Left ventricle myocardium inferior (tissue), 1 donor: ENCODE results near the gene COMMD10. TPM values are rescaled to one million over a fixed set of nuclear protein-coding genes. Genes with fewer than 3 reads are reported as not detected.

Experiments used
- DNase-seq: peaks from one replicate; pipeline ENCODE4 v3.0.0-alpha.2; 2020
- H3K27ac ChIP-seq: fragments of 200-600 bp; replicated peaks from 2 replicates; pipeline ENCODE4 v1.8.0; 2021
- H3K27me3 ChIP-seq: fragments of 200-600 bp; 2 replicates; pipeline ENCODE4 v1.8.0; 2021; ENCODE audit warnings: low read depth
- H3K36me3 ChIP-seq: fragments of 200-600 bp; 2 replicates; pipeline ENCODE4 v1.8.0; 2021
- H3K4me1 ChIP-seq: fragments of 200-600 bp; 2 replicates; pipeline ENCODE4 v1.8.0; 2021
- H3K4me3 ChIP-seq: fragments of 200-600 bp; 2 replicates; pipeline ENCODE4 v1.8.0; 2021; ENCODE audit warnings: mild to moderate bottlenecking, moderate library complexity
- H3K9me3 ChIP-seq: fragments of 200-600 bp; replicated peaks from 2 replicates; pipeline ENCODE4 v1.8.0; 2021
- CTCF ChIP-seq: fragments of 200-600 bp; IDR thresholded peaks from 2 replicates; pipeline ENCODE4 v1.8.0; 2021; ENCODE audit warnings: antibody characterized with exemption, mild to moderate bottlenecking, borderline replicate concordance
- intact Hi-C: fragments of 100-400 bp; cut with micrococcal nuclease; formaldehyde crosslinking; loops from one replicate; pipeline ENCODE4 v1.11.0; 2022
- total RNA-seq: library from RNA; stranded (reverse); fragmentation: NEBNext Ultra II Directional; extraction: Animal tissue kit (Norgen Biotek cat#: 25700); gene quantifications from one replicate; pipeline ENCODE4 v1.2.1, GENCODE V29; 2021
- donor health status: DM: no; HTN: yes; CAD: no; lungs with severe emphysema.

COMMD10 gene
- total RNA-seq, 1 donor from 2014 or later: 39.4 TPM

GRCh38 chr5:116280149-116280803 lies 195.5 kb downstream of the COMMD10 start:
- no peak for TF ChIP-seq CTCF

GRCh38 chr5:116281309-116281708 lies 196.5 kb downstream of the COMMD10 start:
- Histone ChIP-seq H3K4me3 (peak overlapping the region; percentile 25), H3K27me3 (no peaks in the 10 kb centered on the region), H3K36me3 (peaks cover 12% of the 10 kb centered on the region), H3K4me1 (no peaks in the 10 kb centered on the region), H3K9me3 (peaks cover 27% of the 10 kb centered on the region), H3K27ac (peak overlapping the region; percentile 4)
- intact Hi-C loops: no loop called here
- DNase-seq: no peak
- no peak for TF ChIP-seq CTCF

More at GRCh38 chr5:116280149-116280803, 195.5 kb downstream of the COMMD10 start:
- intact Hi-C loops: no loop called here
- H3K4me1 ChIP-seq: no peaks in the 10 kb centered on the region
- H3K27ac ChIP-seq: no peak overlapping the region
- H3K9me3 ChIP-seq: peaks cover 24% of the 10 kb centered on the region
- DNase-seq: no peak
- H3K36me3 ChIP-seq: peaks cover 14% of the 10 kb centered on the region
- no peaks in the 10 kb centered on the region for H3K27me3 ChIP-seq
- H3K4me3 ChIP-seq: no peak overlapping the region

GRCh38 chr5:116288524-116288923 lies 203.7 kb downstream of the COMMD10 start:
- Histone ChIP-seq H3K4me3 (no peak overlapping the region), H3K27me3 (no peaks in the 10 kb centered on the region), H3K9me3 (peaks cover 47% of the 10 kb centered on the region), H3K27ac (no peak overlapping the region), H3K4me1 (no peaks in the 10 kb centered on the region), H3K36me3 (peaks cover 19% of the 10 kb centered on the region)
- no peak for TF ChIP-seq CTCF
- intact Hi-C loops: no loop called here
- no peak for DNase-seq

GRCh38 chr5:116289276-116289675 lies 204.5 kb downstream of the COMMD10 start:
- Histone ChIP-seq H3K9me3 (peaks cover 47% of the 10 kb centered on the region), H3K4me1 (no peaks in the 10 kb centered on the region), H3K27ac (no peak overlapping the region), H3K4me3 (no peak overlapping the region), H3K36me3 (peaks cover 19% of the 10 kb centered on the region), H3K27me3 (no peaks in the 10 kb centered on the region)
- TF ChIP-seq CTCF: no peak
- intact Hi-C loops: no loop called here
- no peak for DNase-seq

- no peak for TF ChIP-seq CTCF
- intact Hi-C loops: no loop called here
- Histone ChIP-seq H3K27ac (no peak overlapping the region), H3K4me1 (no peaks in the 10 kb centered on the region), H3K4me3 (no peak overlapping the region), H3K9me3 (peaks cover 35% of the 10 kb centered on the region), H3K27me3 (no peaks in the 10 kb centered on the region), H3K36me3 (peaks cover 19% of the 10 kb centered on the region)
- DNase-seq: no peak
Measured at GRCh38 chr5:116291271-116291670, 206.4 kb downstream of the COMMD10 start.
